GM21423 (cell line): ENCODE measurements around the gene BAIAP3.

ENCODE experiments used
- ATAC-seq: cut with Tn5 transposase; IDR thresholded peaks from one replicate; pipeline ENCODE4 v1.9.1; 2021; ENCODE audit warnings: mild to moderate bottlenecking, moderate library complexity; ENCODE audit not compliant: unreplicated experiment

The BAIAP3 gene

DNA sequence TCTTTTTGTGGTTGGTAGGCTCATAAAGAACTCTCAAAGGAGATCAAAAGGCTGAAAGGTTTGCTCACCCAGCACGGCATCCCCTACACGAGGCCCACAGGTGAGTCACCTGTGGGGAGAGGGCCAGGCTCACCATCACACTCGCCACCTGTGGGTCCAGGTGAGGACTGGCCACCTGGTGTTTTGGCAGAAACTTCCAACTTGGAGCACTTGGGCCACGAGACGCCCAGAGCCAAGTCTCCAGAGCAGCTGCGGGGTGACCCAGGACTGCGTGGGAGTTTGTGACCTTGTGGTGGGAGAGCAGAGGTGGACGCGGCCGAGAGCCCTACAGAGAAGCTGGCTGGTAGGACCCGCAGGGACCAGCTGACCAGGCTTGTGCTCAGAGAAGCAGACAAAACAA, 29.4 kb downstream of the BAIAP3 start:
- no peak for ATAC-seq

GRCh38 chr16:1363501-1364041, 30.1 kb downstream of the BAIAP3 start:
- ATAC-seq = no peak

- ATAC-seq = no peak
Observed at GRCh38 chr16:1364510-1364909, 31.1 kb downstream of the BAIAP3 start.

DNA sequence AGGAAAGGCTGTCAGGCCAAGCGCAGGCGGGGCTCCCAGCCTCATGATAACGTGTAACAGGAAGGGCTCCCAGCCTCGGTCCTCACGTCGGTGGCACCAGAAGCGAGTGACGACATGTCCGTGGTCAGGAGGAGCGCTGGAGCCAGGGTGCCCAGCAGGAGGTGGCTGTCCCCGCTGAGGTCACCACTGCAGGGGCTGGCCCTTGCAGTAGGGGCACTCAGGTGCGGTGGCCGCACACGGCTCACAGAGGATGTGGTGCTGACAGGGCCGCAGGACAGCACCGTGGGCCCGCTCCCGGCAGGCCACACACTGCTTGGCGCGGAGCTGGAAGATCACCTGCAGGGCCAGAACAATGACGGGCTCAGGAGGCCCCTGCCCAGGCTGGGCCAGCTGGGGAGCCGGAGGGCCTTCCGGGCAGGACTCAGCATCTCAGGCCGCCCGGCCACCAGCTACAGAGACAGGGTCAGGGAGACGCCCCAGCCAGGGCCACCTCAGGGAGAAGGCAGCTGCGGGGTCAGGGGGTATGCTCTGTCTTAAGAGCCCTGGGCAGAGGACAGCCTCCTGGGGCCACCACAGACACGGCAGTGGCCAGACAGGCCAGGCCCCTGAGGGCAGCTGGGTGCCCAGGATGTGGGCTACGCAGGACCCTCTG, 32.7 kb downstream of the BAIAP3 start:
- no peak for ATAC-seq

- no peak for ATAC-seq
Observed at GRCh38 chr16:1366712-1367299, 33.4 kb downstream of the BAIAP3 start.

DNA sequence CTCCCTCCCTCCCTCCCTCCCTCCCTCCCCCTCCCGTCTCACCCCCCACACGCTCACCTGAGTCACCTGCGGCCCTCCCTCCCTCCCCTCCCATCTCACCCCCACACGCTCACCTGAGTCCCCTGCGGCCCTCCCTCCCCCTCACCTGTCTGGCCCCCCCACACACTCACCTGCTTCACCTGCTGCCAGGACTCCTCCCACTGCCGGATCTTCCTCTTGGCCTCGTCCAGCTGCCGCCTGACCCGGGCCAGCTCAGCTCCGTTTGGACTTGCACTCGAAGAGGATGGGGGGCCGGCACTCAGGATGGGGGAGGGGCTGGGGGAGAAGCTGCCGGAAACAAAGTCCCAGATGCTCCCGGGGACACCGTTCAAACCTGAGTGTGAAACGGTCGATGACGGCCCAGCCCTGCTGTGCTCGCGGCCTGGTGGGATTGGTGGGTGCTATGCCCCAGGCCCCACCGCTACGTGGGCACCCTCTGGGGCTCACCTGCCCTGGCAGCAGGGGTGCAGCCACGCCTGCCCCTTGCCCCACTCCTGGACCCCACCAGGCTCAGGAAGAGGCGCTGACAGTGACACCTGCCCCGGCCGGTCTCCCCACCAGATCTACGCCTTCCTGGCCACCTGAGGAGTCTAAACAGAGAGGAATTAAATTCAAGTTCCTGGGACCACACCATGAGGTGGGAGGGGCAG, 34.2 kb downstream of the BAIAP3 start:
- ATAC-seq = no peak

GRCh38 chr16:1371054-1371978, 37.9 kb downstream of the BAIAP3 start:
- ATAC-seq = no peak

GRCh38 chr16:1372292-1372950, 39.0 kb downstream of the BAIAP3 start:
- ATAC-seq = no peak

- ATAC-seq = no peak
Observed at GRCh38 chr16:1374418-1375297, 41.2 kb downstream of the BAIAP3 start.

- ATAC-seq = no peak
Observed at GRCh38 chr16:1375298-1375640, 41.8 kb downstream of the BAIAP3 start.

- ATAC-seq = no peak
Observed at GRCh38 chr16:1375741-1376410, 42.4 kb downstream of the BAIAP3 start.

DNA sequence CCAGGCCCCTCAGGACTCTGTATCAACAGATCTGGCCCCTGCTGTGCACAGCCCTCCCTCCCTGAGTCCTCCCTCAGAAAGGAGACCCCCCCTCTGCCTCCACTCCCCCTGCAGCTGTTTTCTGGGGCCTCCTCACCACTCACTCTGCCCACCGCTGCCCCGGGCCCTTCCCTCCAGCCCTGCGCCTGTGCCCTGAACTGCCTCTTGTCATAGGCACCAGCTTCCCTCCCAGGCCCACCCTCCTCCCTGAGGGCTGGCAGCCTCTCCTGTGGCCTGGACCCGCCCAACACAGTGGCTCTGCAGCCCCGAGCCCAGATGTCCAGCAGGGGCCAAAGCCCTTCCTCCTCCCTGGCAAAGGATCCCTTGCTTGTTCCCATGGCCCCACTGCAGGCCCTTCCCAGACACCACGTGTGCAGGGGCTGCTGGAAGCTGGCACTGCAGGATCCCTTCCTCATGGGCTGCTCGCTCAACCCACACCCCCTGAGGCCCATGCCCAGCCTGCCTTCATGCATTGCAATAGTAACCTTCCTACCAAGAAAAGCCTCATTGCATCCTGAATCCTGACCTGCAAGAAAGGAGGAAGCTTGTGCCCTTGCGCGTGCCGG, 44.1 kb downstream of the BAIAP3 start:
- ATAC-seq = no peak

GRCh38 chr16:1378087-1378803, 44.8 kb downstream of the BAIAP3 start:
- no peak for ATAC-seq

DNA sequence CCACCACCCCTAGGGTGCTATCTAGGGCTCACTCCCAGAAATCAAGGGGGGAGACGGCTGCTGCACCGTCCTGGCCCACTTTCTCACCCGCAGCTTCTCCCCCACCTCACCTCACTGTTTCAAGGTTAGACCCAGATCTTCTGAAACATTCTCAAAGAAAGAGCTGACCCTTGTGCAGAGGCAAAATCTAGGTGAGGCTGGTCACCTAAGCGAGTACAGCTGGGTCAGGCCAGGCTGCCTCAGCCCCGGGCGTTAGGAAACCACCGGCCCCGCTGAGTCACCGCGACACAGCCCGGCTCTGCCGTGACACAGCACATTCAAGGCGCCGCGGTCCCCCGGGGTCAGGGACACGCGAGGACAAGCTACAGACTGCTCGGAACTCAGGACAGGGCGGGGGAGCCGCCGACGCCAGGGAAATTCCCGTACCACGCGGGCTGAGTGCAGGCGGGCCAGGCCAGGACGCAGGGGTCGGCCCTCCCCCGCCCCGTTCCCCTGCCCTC, 45.4 kb downstream of the BAIAP3 start:
- ATAC-seq = no peak

DNA sequence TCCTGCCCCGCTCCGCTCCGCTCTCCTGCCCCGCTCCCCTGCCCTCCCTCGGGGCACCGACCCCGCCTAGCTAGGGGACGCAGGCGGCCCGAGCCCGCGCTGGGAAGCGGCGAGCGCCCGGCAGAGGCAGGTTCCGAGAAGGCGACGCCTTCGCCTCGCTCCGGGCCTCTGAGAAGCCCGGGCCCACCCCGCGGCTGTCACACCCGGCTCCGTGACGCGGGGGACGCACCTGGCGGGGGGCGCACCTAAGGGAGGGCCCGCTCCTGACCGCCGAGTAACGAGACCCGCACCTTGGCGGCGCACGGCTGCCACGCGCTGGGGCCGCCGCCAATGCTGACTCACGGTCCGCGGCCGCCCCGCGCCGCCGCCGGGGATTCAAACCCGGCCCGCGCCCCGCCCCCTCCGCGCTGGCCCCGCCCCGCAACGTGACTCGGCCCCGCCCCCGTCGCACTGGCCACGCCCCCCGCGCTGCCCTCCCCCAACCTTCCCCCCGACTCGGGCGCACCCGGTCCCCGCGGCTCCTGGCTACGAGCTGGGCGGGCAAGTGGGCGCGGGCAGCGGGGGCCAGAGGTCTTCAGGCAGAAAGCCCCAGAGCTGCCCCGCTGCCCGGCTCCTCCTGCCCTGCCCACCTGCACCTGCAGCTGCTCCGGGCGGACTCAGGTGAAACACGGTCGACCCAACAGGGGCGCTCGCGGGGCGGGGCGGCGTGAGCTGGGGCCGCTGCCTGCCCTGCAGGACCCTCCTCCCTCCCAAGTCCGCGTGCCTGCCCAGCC, 46.0 kb downstream of the BAIAP3 start:
- no peak for ATAC-seq

DNA sequence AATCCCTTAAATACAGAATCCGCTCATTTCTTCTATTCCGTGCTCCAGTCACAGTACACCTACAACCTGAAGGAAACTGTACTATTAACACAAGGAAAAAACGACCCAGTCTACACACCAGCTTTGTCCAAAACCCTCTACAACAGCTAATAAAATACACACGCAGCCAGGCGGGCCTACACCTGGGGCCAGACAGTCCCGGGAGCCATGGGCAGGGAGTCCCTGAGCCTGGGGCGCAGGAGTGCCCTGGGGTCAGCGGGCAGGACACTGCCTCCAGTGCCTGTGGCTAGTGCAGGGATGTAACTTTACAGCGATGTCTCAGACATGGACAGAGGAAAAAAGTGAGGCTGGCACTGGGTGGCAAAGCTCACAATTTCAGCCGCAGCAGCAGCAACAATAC, 46.8 kb downstream of the BAIAP3 start:
- no peak for ATAC-seq
